ENCODE results near the gene TIMM10B.
A peak's percentile ranks its signal among the peaks of the same experiment; 100 is the strongest.
"Not testable (repeated sequence)": the region's sequence is repeated elsewhere in the genome, so short reads cannot be mapped to it uniquely, and the experiment has no call there.

The TIMM10B gene

DNA sequence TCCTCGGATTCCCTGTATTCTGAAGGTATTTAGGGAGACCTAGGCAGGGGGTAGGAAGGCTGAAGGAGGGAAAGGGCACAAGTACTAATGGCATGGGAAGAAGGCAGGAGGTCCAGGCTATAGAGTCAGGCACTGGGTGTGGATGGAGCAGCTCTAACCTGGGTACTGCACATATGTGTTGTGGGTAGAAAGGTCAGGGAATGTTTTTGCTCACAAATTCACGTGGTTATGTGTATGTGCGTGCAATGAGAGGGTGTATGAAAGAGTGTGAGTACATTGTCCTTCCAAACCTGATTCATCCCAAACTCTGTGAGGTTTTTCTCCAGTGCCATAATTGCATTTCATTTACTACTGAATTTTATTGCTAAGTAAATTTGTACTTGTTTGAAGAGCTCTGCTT, 39.0 kb downstream of the TIMM10B start:
- DNase-seq = no peak

DNA sequence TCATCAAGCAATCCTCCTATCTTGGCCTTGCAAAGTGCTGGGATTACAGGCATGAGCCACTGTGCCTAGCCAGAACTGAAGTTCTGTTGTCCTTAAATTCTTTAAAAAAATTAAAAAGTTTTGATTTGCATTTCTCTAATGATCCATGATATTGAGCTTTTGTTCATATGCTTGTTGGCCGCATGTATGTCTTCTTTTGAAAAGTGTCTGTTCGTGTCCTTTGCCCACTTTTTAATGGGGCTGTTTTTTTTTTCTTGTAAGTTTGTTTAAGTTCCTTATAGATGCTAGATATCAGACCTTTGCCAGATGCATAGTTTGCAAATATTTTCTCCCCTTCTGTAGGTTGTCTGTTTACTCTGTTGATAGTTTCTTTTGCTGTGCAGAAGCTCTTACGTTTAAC, 40.6 kb downstream of the TIMM10B start:
- DNase-seq = not testable (repeated sequence)

GRCh38 chr11:6523253-6523652, 42.0 kb downstream of the TIMM10B start:
- no peak for DNase-seq

GRCh38 chr11:6526411-6527135, 45.3 kb downstream of the TIMM10B start:
- no peak for DNase-seq

- DNase-seq = no peak
Measured at GRCh38 chr11:6529266-6529665, 48.0 kb downstream of the TIMM10B start.

DNA sequence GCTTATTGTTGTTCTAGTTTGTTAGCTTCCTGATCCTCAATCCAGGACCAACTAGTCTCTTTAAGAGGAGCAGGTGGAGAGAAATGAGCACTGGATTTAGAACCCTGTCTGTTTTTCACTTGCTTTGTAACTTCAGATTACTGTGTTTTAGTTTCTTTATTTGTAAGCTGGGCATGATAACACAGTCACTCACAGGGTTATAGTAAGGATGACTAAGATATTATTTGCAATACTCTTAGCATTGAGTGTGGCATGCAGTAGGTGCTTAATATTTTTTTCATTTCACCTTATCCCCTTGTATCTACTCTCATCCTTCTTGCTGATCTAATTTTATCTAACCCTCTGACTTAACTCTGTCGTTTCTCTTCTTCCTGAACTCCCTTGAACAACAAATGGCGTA, 49.5 kb downstream of the TIMM10B start:
- DNase-seq = no peak

DNA sequence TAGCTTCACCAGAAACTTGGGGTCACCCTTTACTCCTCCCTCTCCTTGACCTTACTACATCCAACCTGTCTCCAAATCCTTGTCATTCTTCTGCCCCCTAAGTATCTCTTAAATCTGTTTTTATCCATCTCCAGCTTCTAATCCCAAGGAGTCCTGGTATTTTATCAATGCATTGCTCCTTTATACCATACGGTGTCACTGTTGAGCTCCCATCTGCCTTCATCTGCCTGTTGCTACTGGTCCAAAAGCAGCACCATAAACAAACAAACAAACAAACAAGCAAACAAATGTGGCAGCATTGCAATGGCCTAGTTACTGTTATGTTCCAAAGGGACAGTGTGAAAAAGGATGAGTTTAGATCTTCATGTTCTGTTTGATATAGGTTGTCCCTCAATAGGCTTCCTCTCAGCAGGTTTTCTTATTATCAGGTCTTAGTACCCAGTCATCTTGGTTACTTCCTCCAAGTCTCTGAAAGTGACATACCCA, 50.0 kb downstream of the TIMM10B start:
- DNase-seq = peak; percentile 9
